SJSA1 (cell line): ENCODE data around the gene DHRS9. TPM values are rescaled to one million over a fixed set of nuclear protein-coding genes. Genes with fewer than 3 reads are reported as not detected.

Experiments used
- DNase-seq, 2 experiments: peaks; one replicate each; pipeline ENCODE4 v3.0.0-alpha.2; 2015 to 2020; ENCODE audit warnings: low spot score in 2 of 2, low read depth in 1 of 2
- H3K27ac ChIP-seq: fragments of 250-450 bp; sonication (Bioruptor Pico); 2 replicates; pipeline ENCODE4 v1.5.1; 2020; ENCODE audit warnings: mild to moderate bottlenecking, moderate library complexity
- H3K27me3 ChIP-seq: fragments of 250-450 bp; sonication (Bioruptor Pico); replicated peaks from 2 replicates; pipeline ENCODE4 v1.5.1; 2020; ENCODE audit warnings: mild to moderate bottlenecking, moderate library complexity
- H3K36me3 ChIP-seq: fragments of 250-450 bp; sonication (Bioruptor Pico); 2 replicates; pipeline ENCODE4 v1.5.1; 2020; ENCODE audit warnings: mild to moderate bottlenecking
- H3K4me1 ChIP-seq: fragments of 250-450 bp; sonication (Bioruptor Pico); replicated peaks from 2 replicates; pipeline ENCODE4 v1.6.1; 2021; ENCODE audit warnings: mild to moderate bottlenecking
- H3K4me3 ChIP-seq: fragments of 250-450 bp; sonication (Bioruptor Pico); 2 replicates; pipeline ENCODE4 v1.5.1; 2020; ENCODE audit warnings: mild to moderate bottlenecking
- H3K9me3 ChIP-seq: fragments of 250-450 bp; sonication (Bioruptor Pico); replicated peaks from 2 replicates; pipeline ENCODE4 v1.5.1; 2020; ENCODE audit warnings: mild to moderate bottlenecking
- total RNA-seq: library from RNA; depleted of rRNA; stranded (reverse); fragments of >200 nt; shearing (Covaris generic); gene quantifications from 2 replicates; pipeline ENCODE4 v1.2.3, GENCODE V29; 2014

Gene DHRS9
- total RNA-seq, 1 experiment from 2014 or later = 0.11 TPM

GRCh38 chr2:169073211-169073962, 4.0 kb downstream of the DHRS9 start:
- Histone ChIP-seq H3K4me3 (no peak overlapping the region), H3K9me3 (no peaks in the 10 kb centered on the region), H3K4me1 (peaks cover 10% of the 10 kb centered on the region), H3K27ac (no peak overlapping the region), H3K27me3 (no peaks in the 10 kb centered on the region), H3K36me3 (no peaks in the 10 kb centered on the region)
- DNase-seq = no peak

GRCh38 chr2:169073963-169074751, 4.8 kb downstream of the DHRS9 start:
- no peaks in the 10 kb centered on the region for H3K27me3 ChIP-seq
- no peaks in the 10 kb centered on the region for H3K9me3 ChIP-seq
- peaks cover 6% of the 10 kb centered on the region for H3K4me1 ChIP-seq
- no peak overlapping the region for H3K4me3 ChIP-seq
- DNase-seq = no peak
- H3K27ac ChIP-seq = no peak overlapping the region
- H3K36me3 ChIP-seq = no peaks in the 10 kb centered on the region

- no peak overlapping the region for H3K27ac ChIP-seq
- no peak overlapping the region for H3K4me3 ChIP-seq
- no peak for DNase-seq
- no peaks in the 10 kb centered on the region for H3K4me1 ChIP-seq
- H3K9me3 ChIP-seq = no peaks in the 10 kb centered on the region
- no peaks in the 10 kb centered on the region for H3K27me3 ChIP-seq
- no peaks in the 10 kb centered on the region for H3K36me3 ChIP-seq
Measured at GRCh38 chr2:169077674-169078240, 8.4 kb downstream of the DHRS9 start.

GRCh38 chr2:169080250-169081069, 11.1 kb downstream of the DHRS9 start:
- H3K27ac ChIP-seq = no peak overlapping the region
- H3K9me3 ChIP-seq = no peaks in the 10 kb centered on the region
- no peaks in the 10 kb centered on the region for H3K27me3 ChIP-seq
- no peaks in the 10 kb centered on the region for H3K4me1 ChIP-seq
- no peaks in the 10 kb centered on the region for H3K36me3 ChIP-seq
- no peak overlapping the region for H3K4me3 ChIP-seq
- no peak for DNase-seq

GRCh38 chr2:169081551-169081950, 12.2 kb downstream of the DHRS9 start:
- H3K9me3 ChIP-seq = no peaks in the 10 kb centered on the region
- no peak overlapping the region for H3K27ac ChIP-seq
- no peak for DNase-seq
- H3K27me3 ChIP-seq = no peaks in the 10 kb centered on the region
- no peaks in the 10 kb centered on the region for H3K4me1 ChIP-seq
- no peak overlapping the region for H3K4me3 ChIP-seq
- no peaks in the 10 kb centered on the region for H3K36me3 ChIP-seq

GRCh38 chr2:169082995-169083394, 13.6 kb downstream of the DHRS9 start:
- H3K4me1 ChIP-seq = no peaks in the 10 kb centered on the region
- DNase-seq = no peak
- no peaks in the 10 kb centered on the region for H3K9me3 ChIP-seq
- H3K27me3 ChIP-seq = no peaks in the 10 kb centered on the region
- no peak overlapping the region for H3K4me3 ChIP-seq
- H3K27ac ChIP-seq = no peak overlapping the region
- H3K36me3 ChIP-seq = no peaks in the 10 kb centered on the region

- H3K27me3 ChIP-seq = no peaks in the 10 kb centered on the region
- H3K4me3 ChIP-seq = no peak overlapping the region
- H3K27ac ChIP-seq = no peak overlapping the region
- no peak for DNase-seq
- H3K36me3 ChIP-seq = no peaks in the 10 kb centered on the region
- no peaks in the 10 kb centered on the region for H3K9me3 ChIP-seq
- H3K4me1 ChIP-seq = no peaks in the 10 kb centered on the region
Measured at GRCh38 chr2:169086893-169087467, 17.6 kb downstream of the DHRS9 start.

GRCh38 chr2:169087757-169088379, 18.5 kb downstream of the DHRS9 start:
- H3K36me3 ChIP-seq = no peaks in the 10 kb centered on the region
- no peak for DNase-seq
- no peaks in the 10 kb centered on the region for H3K9me3 ChIP-seq
- no peaks in the 10 kb centered on the region for H3K27me3 ChIP-seq
- no peaks in the 10 kb centered on the region for H3K4me1 ChIP-seq
- H3K4me3 ChIP-seq = no peak overlapping the region
- no peak overlapping the region for H3K27ac ChIP-seq

GRCh38 chr2:169089182-169089581, 19.8 kb downstream of the DHRS9 start:
- no peak for DNase-seq
- Histone ChIP-seq H3K9me3 (no peaks in the 10 kb centered on the region), H3K36me3 (no peaks in the 10 kb centered on the region)

GRCh38 chr2:169090133-169090820, 20.9 kb downstream of the DHRS9 start:
- Histone ChIP-seq H3K4me3 (no peak overlapping the region), H3K27ac (no peak overlapping the region), H3K27me3 (no peaks in the 10 kb centered on the region), H3K9me3 (no peaks in the 10 kb centered on the region), H3K4me1 (peaks cover 4% of the 10 kb centered on the region), H3K36me3 (no peaks in the 10 kb centered on the region)
- no peak for DNase-seq

More at GRCh38 chr2:169089182-169089581, 19.8 kb downstream of the DHRS9 start:
- no peaks in the 10 kb centered on the region for H3K4me1 ChIP-seq
- H3K27ac ChIP-seq = no peak overlapping the region
- H3K4me3 ChIP-seq = no peak overlapping the region
- H3K27me3 ChIP-seq = no peaks in the 10 kb centered on the region

- Histone ChIP-seq H3K4me1 (peaks cover 11% of the 10 kb centered on the region), H3K4me3 (no peak overlapping the region), H3K27ac (no peak overlapping the region), H3K9me3 (no peaks in the 10 kb centered on the region), H3K36me3 (no peaks in the 10 kb centered on the region), H3K27me3 (no peaks in the 10 kb centered on the region)
- DNase-seq = no peak
Measured at GRCh38 chr2:169091256-169091655, 21.9 kb downstream of the DHRS9 start.

- no peak overlapping the region for H3K27ac ChIP-seq
- DNase-seq = no peak
Measured at GRCh38 chr2:169091761-169092519, 22.6 kb downstream of the DHRS9 start.

More at GRCh38 chr2:169091761-169092519, 22.6 kb downstream of the DHRS9 start:
- H3K9me3 ChIP-seq = no peaks in the 10 kb centered on the region
- H3K27me3 ChIP-seq = no peaks in the 10 kb centered on the region
- H3K4me3 ChIP-seq = no peak overlapping the region
- no peaks in the 10 kb centered on the region for H3K36me3 ChIP-seq
- H3K4me1 ChIP-seq = peaks cover 11% of the 10 kb centered on the region
